ENCODE data around the gene SLC12A4. TPM values are rescaled to one million over a fixed set of nuclear protein-coding genes. Genes with fewer than 3 reads are reported as not detected.
A peak's percentile ranks its signal among the peaks of the same experiment; 100 is the strongest.

Gene SLC12A4
- total and polyA plus RNA-seq, 2 of the 13 experiments (the other 11 are each of a cell fraction or from before 2014, with no cell fraction given), result 65.1 to 84.3 TPM

- TF ChIP-seq SNAPC2 (CRISPR knock-in tag; IDR thresholded peaks at IDR 0.05), result peak; percentile 57
- TF ChIP-seq ZNF597 (CRISPR knock-in tag; IDR thresholded peaks at IDR 0.05), result 0 out of 2 replicates have a peak, but pooled peaks have one; percentile 5
- TF ChIP-seq JUNB (CRISPR knock-in tag; IDR thresholded peaks at IDR 0.05; ENCODE audit: borderline replicate concordance), result no peak
- TF ChIP-seq NFIB (CRISPR knock-in tag; IDR thresholded peaks at IDR 0.05; ENCODE audit: borderline replicate concordance), result no peak
- TF ChIP-seq SUZ12 (IDR thresholded peaks at IDR 0.05; ENCODE audit: low read depth, low read length), result no peak
- TF ChIP-seq ZFP1 (CRISPR knock-in tag; IDR thresholded peaks at IDR 0.05), result peak; percentile 61; the same call in 1 of the 2 replicates
- peak; percentile 94 for TF ChIP-seq ZBTB2 (CRISPR knock-in tag; IDR thresholded peaks at IDR 0.05; ENCODE audit: low read depth)
- TF ChIP-seq CHCHD3 (CRISPR knock-in tag; IDR thresholded peaks at IDR 0.05), result no peak
- 0 out of 2 replicates have a peak, but pooled peaks have one; percentile 40 for TF ChIP-seq ETS1 (CRISPR knock-in tag; IDR thresholded peaks at IDR 0.05)
- no peak for TF ChIP-seq ZBTB10 (CRISPR knock-in tag; IDR thresholded peaks at IDR 0.05; ENCODE audit: borderline replicate concordance)
- TF ChIP-seq ZNF235 (CRISPR knock-in tag; IDR thresholded peaks at IDR 0.05; ENCODE audit: borderline replicate concordance), result peak; percentile 75; the same call in 1 of the 2 replicates
- TF ChIP-seq ZNF780A (CRISPR knock-in tag; IDR thresholded peaks at IDR 0.05), result no peak
- TF ChIP-seq ZNF781 (CRISPR knock-in tag; IDR thresholded peaks at IDR 0.05; ENCODE audit: borderline replicate concordance, not compliant biosample characterization), result peak; percentile 35
- peak; percentile 81 for TF ChIP-seq SNAPC4 (CRISPR knock-in tag; IDR thresholded peaks at IDR 0.05)
- TF ChIP-seq CHD4 (IDR thresholded peaks at IDR 0.05; ENCODE audit: borderline replicate concordance, low read length), result peak; percentile 80; the same call in 1 of the 2 replicates
- peak; percentile 92 for TF ChIP-seq ZNF605 (CRISPR knock-in tag; IDR thresholded peaks at IDR 0.05)
Measured at GRCh38 chr16:67968400-67969253, at the start of gene SLC12A4 (continued).
